ENCODE data around the gene RHBDF2. TPM values are rescaled to one million over a fixed set of nuclear protein-coding genes. Genes with fewer than 3 reads are reported as not detected.
"Not testable (repeated sequence)": the region's sequence is repeated elsewhere in the genome, so short reads cannot be mapped to it uniquely, and the experiment has no call there.

RHBDF2 gene
- total and polyA plus RNA-seq, 2 donors, result 5.9 to 20.6 TPM

DNA sequence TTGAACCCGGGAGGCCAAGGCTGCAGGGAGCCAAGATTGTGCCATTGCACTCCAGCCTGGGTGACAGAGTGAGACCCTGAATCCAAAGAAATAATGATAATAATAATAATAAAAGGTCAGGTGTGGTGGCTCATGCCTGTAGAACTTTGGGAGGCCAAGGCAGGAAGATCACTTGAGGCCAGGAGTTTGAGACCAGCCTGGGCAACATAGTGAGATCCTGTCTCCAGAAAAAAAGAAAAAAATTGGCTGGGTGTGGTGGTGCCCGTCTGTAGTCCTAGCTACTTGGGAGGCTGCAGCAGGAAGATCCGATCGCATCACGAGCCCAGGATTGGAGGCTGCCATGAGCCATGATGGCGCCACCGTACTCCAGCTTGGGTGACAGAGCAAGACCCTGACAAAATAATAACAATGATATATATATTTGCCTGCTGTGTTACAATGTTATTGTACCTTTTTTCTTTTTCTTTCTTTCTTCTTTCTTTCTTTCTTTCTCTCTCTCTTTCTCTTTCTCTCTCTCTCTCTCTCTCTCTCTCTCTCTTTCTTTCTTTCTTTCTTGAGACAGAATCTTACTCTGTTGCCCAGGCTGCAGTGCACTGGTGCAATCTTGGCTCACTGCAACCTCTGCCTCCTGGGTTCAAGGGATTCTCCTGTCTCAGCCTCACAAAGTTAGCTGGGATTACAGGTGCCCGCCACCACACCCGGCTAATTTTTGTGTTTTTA lies 32.6 kb upstream of the RHBDF2 start:
- not testable (repeated sequence) for H3K9me3 ChIP-seq (ENCODE audit: control insufficient read depth in 2 of 2, insufficient read depth in 1 of 2, low read length in 1 of 2); H3K36me3 ChIP-seq (ENCODE audit: control insufficient read depth in 2 of 2, insufficient read depth in 2 of 2, low read length in 1 of 2); DNase-seq (ENCODE audit: low read depth in 6 of 9, low spot score in 9 of 9); H3K4me3 ChIP-seq (ENCODE audit: low read length in 2 of 2); H3K27ac ChIP-seq (ENCODE audit: low read depth in 1 of 2, low read length in 1 of 2)
- peaks cover 33 to 41% of the 10 kb centered on the region in 2 donors for H3K27me3 ChIP-seq (ENCODE audit: control insufficient read depth in 2 of 2, insufficient read depth in 1 of 2, low read length in 1 of 2)
- peaks cover 10 to 32% of the 10 kb centered on the region in 2 donors for H3K4me1 ChIP-seq (ENCODE audit: control insufficient read depth in 2 of 2, insufficient read depth in 2 of 2, low read length in 2 of 2)
- 98% methylated on average over 9 of the region's 9 CpGs for WGBS

GRCh38 chr17:76532072-76532651 lies 30.9 kb upstream of the RHBDF2 start:
- WGBS, result 97% methylated on average over 8 of the region's 8 CpGs
- Histone ChIP-seq H3K4me3 (ENCODE audit: low read length in 2 of 2) (no peak overlapping the region), H3K36me3 (ENCODE audit: control insufficient read depth in 2 of 2, insufficient read depth in 2 of 2, low read length in 1 of 2) (no peaks in the 10 kb centered on the region), H3K27me3 (ENCODE audit: control insufficient read depth in 2 of 2, insufficient read depth in 1 of 2, low read length in 1 of 2) (peaks cover 17 to 25% of the 10 kb centered on the region in 2 donors), H3K27ac (ENCODE audit: low read depth in 1 of 2, low read length in 1 of 2) (no peak overlapping the region), H3K4me1 (ENCODE audit: control insufficient read depth in 2 of 2, insufficient read depth in 2 of 2, low read length in 2 of 2) (peaks cover 21 to 44% of the 10 kb centered on the region in 2 donors), H3K9me3 (ENCODE audit: control insufficient read depth in 2 of 2, insufficient read depth in 1 of 2, low read length in 1 of 2) (no peaks in the 10 kb centered on the region)
- DNase-seq (ENCODE audit: low read depth in 6 of 9, low spot score in 9 of 9), result no peak

DNA sequence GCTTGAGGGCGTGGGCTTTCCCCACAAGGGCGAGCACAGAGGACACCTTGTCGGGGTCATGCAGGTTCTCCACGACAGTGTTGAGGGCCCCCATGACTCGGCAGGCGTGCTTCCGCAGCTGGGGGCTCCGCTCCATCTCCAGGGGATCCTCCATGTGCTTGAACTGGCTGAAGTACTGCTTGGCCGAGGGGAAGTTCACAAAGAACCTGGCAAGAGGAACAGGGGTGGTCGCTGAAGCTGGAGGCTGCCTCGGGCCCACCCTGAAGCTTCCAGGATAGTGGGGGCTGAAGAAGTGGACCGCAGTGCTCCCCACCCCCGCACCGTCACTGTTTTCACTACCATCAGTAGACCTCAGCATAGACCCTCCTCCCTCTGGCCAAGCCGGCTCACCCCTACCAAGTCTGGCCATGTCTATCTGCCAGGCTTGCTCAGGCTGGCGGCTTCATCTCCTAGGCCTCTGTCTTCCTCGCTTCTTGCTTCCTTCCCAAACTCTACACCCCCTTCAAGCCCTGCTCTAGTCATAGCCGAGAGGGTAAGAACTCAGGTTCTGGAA lies 30.3 kb upstream of the RHBDF2 start:
- H3K9me3 ChIP-seq (ENCODE audit: control insufficient read depth in 2 of 2, insufficient read depth in 1 of 2, low read length in 1 of 2), result no peaks in the 10 kb centered on the region
- peaks cover 11 to 19% of the 10 kb centered on the region in 2 donors for H3K27me3 ChIP-seq (ENCODE audit: control insufficient read depth in 2 of 2, insufficient read depth in 1 of 2, low read length in 1 of 2)
- peaks cover 23 to 46% of the 10 kb centered on the region in 2 donors for H3K4me1 ChIP-seq (ENCODE audit: control insufficient read depth in 2 of 2, insufficient read depth in 2 of 2, low read length in 2 of 2)
- DNase-seq (ENCODE audit: low read depth in 6 of 9, low spot score in 9 of 9), result no peak
- H3K27ac ChIP-seq (ENCODE audit: low read depth in 1 of 2, low read length in 1 of 2), result no peak overlapping the region
- WGBS, result 91% methylated on average over 18 of the region's 18 CpGs
- H3K36me3 ChIP-seq (ENCODE audit: control insufficient read depth in 2 of 2, insufficient read depth in 2 of 2, low read length in 1 of 2), result no peaks in the 10 kb centered on the region
- no peak overlapping the region for H3K4me3 ChIP-seq (ENCODE audit: low read length in 2 of 2)

DNA sequence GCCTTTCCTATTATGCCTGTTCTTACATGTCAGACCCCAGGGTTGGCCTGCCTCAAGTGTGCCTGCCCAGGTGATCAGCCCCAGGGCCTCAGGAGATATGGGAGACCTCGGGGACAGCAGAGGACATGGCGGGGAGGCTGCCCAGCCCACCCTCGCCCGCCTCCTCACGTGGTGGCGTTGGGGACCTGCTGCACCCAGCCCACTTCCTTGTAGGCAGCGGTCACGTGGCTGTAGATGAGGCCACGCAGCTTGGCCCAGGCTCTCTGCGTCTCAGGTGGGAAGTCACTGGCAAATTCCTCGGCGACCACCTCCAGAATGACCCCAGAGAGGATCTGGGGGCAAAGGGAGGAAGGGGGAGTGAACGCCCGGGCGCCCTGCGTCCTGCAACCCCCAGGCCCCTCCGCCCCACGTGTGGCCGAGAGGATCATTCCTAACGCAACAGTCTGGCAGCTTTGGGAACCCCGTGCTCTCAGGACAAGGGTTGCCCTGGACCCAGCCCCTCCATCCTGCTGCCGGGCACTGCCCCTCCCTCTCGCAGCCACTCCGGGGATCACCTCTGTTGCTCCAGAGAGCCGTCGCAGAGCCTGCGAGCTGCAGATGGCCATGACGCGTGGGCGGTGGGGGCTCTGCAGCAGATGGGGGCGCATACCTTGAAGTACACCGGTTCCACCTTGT lies 29.7 kb upstream of the RHBDF2 start:
- no peaks in the 10 kb centered on the region for H3K36me3 ChIP-seq (ENCODE audit: control insufficient read depth in 2 of 2, insufficient read depth in 2 of 2, low read length in 1 of 2)

GRCh38 chr17:76530095-76530723 lies 29.0 kb upstream of the RHBDF2 start:
- DNase-seq (ENCODE audit: low read depth in 6 of 9, low spot score in 9 of 9), result no peak
- WGBS, result 94% methylated on average over 23 of the region's 23 CpGs
- no peak overlapping the region for H3K4me3 ChIP-seq (ENCODE audit: low read length in 2 of 2)

More for the DNA sequence above, 29.7 kb upstream of the RHBDF2 start:
- Histone ChIP-seq H3K4me3 (ENCODE audit: low read length in 2 of 2) (no peak overlapping the region), H3K27me3 (ENCODE audit: control insufficient read depth in 2 of 2, insufficient read depth in 1 of 2, low read length in 1 of 2) (peaks cover 5 to 13% of the 10 kb centered on the region in 2 donors), H3K9me3 (ENCODE audit: control insufficient read depth in 2 of 2, insufficient read depth in 1 of 2, low read length in 1 of 2) (no peaks in the 10 kb centered on the region), H3K4me1 (ENCODE audit: control insufficient read depth in 2 of 2, insufficient read depth in 2 of 2, low read length in 2 of 2) (peaks cover 23 to 46% of the 10 kb centered on the region in 2 donors), H3K27ac (ENCODE audit: low read depth in 1 of 2, low read length in 1 of 2) (no peak overlapping the region)
- DNase-seq (ENCODE audit: low read depth in 6 of 9, low spot score in 9 of 9), result no peak
- 93% methylated on average over 32 of the region's 32 CpGs for WGBS

DNA sequence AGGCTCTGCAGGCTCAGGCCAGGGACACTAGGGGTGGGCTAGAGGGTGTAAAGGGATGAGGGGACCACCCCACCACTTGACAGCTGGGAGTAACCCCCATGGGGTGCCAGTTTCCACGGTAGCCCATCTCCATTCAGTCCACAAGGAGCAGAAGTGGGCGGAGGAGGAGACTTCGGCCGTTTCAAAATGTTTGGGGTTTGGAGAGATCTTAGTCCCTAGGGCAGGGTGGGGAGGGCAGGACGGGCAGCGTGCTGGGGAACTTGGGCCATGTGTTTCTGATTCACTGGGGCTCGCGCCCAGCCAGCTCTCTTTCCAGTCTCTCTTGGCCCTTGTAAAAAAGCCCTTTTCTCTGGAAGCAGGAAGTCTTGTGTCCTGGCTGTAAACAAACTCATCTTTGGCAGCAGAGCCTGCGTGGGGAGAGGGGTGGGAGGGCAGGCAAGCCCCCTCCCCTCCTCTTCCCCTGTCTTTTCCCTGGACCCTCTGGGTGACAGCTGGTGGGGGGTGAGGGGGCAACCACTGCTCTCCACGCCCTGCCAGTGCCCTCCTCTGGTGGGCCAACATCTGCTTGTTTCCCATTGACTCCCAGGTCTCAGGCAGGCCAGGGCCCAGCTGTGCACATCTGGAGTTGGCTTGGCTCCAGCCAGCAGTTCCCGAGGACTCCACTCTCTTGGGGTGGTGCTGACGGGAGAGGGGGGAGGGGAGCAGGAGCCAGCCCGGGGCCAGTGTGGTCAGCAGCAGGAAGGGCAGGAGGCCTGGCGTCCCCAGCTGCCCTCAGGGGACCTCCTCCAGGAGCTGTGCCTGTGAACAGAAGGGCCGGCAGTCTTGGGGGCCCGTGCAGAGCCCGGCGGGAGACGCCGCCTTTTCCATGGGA lies 28.2 kb upstream of the RHBDF2 start:
- no peaks in the 10 kb centered on the region for H3K9me3 ChIP-seq (ENCODE audit: control insufficient read depth in 2 of 2, insufficient read depth in 1 of 2, low read length in 1 of 2)
- 83% methylated on average over 20 of the region's 20 CpGs for WGBS

More at GRCh38 chr17:76530095-76530723, 29.0 kb upstream of the RHBDF2 start:
- H3K27ac ChIP-seq (ENCODE audit: low read depth in 1 of 2, low read length in 1 of 2), result peak overlapping the region; percentile 26 to 72
- H3K9me3 ChIP-seq (ENCODE audit: control insufficient read depth in 2 of 2, insufficient read depth in 1 of 2, low read length in 1 of 2), result no peaks in the 10 kb centered on the region
- H3K36me3 ChIP-seq (ENCODE audit: control insufficient read depth in 2 of 2, insufficient read depth in 2 of 2, low read length in 1 of 2), result no peaks in the 10 kb centered on the region
- H3K4me1 ChIP-seq (ENCODE audit: control insufficient read depth in 2 of 2, insufficient read depth in 2 of 2, low read length in 2 of 2), result peaks cover 23 to 46% of the 10 kb centered on the region in 2 donors
- peaks cover 0 to 6% of the 10 kb centered on the region in 2 donors for H3K27me3 ChIP-seq (ENCODE audit: control insufficient read depth in 2 of 2, insufficient read depth in 1 of 2, low read length in 1 of 2)

DNA sequence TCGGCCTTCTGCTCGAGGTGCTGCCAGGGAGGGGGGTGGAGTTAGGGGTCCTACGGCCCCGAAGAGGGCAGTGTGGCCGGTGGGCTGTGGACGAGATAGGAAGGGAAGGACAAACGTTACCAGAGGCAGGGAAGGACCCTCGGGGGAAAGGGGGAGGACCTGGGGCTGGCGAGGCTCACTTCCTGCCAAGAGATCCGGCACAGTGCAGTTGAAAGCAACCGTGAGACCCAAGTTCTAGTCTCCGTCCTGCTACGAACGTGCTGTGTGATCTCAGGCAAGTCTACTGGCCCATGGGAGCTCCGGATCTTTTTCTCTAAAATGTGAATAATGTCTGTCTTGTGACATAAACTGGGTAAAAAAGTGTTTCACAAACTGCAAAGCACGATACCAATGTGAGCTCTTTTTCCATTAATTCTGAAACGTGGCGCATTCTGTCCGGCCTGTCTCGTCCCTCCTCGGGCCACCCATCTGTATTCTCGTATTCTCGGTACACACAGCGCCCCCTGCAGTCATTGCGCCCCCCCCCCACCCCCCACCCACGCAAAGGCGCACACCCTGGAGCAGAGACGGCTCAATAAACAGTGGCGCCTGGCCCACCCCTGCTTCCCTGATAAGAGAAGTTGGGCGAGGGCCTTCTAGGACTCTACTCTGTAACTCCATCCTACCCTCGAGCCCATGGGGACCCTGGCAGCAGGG lies 27.5 kb upstream of the RHBDF2 start:
- peaks cover 23 to 41% of the 10 kb centered on the region in 2 donors for H3K4me1 ChIP-seq (ENCODE audit: control insufficient read depth in 2 of 2, insufficient read depth in 2 of 2, low read length in 2 of 2)
- H3K27ac ChIP-seq (ENCODE audit: low read depth in 1 of 2, low read length in 1 of 2), result peak overlapping the region; percentile 93 to 99
- DNase-seq (ENCODE audit: low read depth in 6 of 9, low spot score in 9 of 9), result peak in 2 of 9 donors; percentile 32 to 50
- no peaks in the 10 kb centered on the region for H3K27me3 ChIP-seq (ENCODE audit: control insufficient read depth in 2 of 2, insufficient read depth in 1 of 2, low read length in 1 of 2)
- WGBS, result 72% methylated on average over 31 of the region's 31 CpGs
- H3K9me3 ChIP-seq (ENCODE audit: control insufficient read depth in 2 of 2, insufficient read depth in 1 of 2, low read length in 1 of 2), result no peaks in the 10 kb centered on the region
- peak overlapping the region; percentile 11 to 53 for H3K4me3 ChIP-seq (ENCODE audit: low read length in 2 of 2)
- H3K36me3 ChIP-seq (ENCODE audit: control insufficient read depth in 2 of 2, insufficient read depth in 2 of 2, low read length in 1 of 2), result no peaks in the 10 kb centered on the region

More for the DNA sequence above, 28.2 kb upstream of the RHBDF2 start:
- no peaks in the 10 kb centered on the region for H3K36me3 ChIP-seq (ENCODE audit: control insufficient read depth in 2 of 2, insufficient read depth in 2 of 2, low read length in 1 of 2)
- H3K27me3 ChIP-seq (ENCODE audit: control insufficient read depth in 2 of 2, insufficient read depth in 1 of 2, low read length in 1 of 2), result no peaks in the 10 kb centered on the region
- H3K27ac ChIP-seq (ENCODE audit: low read depth in 1 of 2, low read length in 1 of 2), result peak overlapping the region; percentile 47 to 99
- H3K4me1 ChIP-seq (ENCODE audit: control insufficient read depth in 2 of 2, insufficient read depth in 2 of 2, low read length in 2 of 2), result peaks cover 23 to 41% of the 10 kb centered on the region in 2 donors
- no peak for DNase-seq (ENCODE audit: low read depth in 6 of 9, low spot score in 9 of 9)
- H3K4me3 ChIP-seq (ENCODE audit: low read length in 2 of 2), result peak overlapping the region in 1 of 2 donors; percentile 53

DNA sequence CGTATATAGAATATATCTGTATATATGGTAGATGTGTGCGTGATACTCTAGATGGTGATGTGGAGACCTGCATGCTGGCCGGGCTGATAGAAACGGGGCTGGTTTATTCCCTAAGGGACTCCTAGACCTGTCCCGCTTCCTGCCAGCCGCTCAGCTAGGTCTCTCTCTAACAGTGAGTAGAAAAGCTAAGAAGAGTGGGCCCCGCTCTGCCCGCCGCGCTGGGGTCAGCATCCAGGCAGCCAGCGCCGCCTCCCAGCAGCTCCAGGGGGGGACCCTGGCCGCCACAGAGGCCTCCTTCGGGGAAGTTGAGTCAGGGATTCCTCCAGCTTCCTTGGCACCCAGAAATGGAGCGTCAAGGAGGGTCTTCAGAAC lies 26.9 kb upstream of the RHBDF2 start:
- Histone ChIP-seq H3K4me3 (ENCODE audit: low read length in 2 of 2) (peak overlapping the region; percentile 11 to 53), H3K4me1 (ENCODE audit: control insufficient read depth in 2 of 2, insufficient read depth in 2 of 2, low read length in 2 of 2) (peaks cover 27 to 47% of the 10 kb centered on the region in 2 donors), H3K9me3 (ENCODE audit: control insufficient read depth in 2 of 2, insufficient read depth in 1 of 2, low read length in 1 of 2) (no peaks in the 10 kb centered on the region), H3K27me3 (ENCODE audit: control insufficient read depth in 2 of 2, insufficient read depth in 1 of 2, low read length in 1 of 2) (no peaks in the 10 kb centered on the region), H3K36me3 (ENCODE audit: control insufficient read depth in 2 of 2, insufficient read depth in 2 of 2, low read length in 1 of 2) (no peaks in the 10 kb centered on the region), H3K27ac (ENCODE audit: low read depth in 1 of 2, low read length in 1 of 2) (peak overlapping the region; percentile 93 to 99)
- DNase-seq (ENCODE audit: low read depth in 6 of 9, low spot score in 9 of 9), result peak in 1 of 9 donors; percentile 47
- WGBS, result 41% methylated on average over 15 of the region's 15 CpGs

Measured in thymus (tissue), 11 donors.